HEK293 (cell line): Measurements from ENCODE around the gene TTLL10.

Experiments
- CTCF ChIA-PET: fragments of 350-600 bp; formaldehyde crosslinking; extraction: SDS; loops from one replicate; lab custom pipeline; 2021; ENCODE audit warnings: antibody characterized with exemption; lab: Yijun Ruan, JAX
- POLR2A ChIA-PET: fragments of 300-600 bp; formaldehyde crosslinking; extraction: SDS; loops from one replicate; lab custom pipeline; 2020; ENCODE audit warnings: antibody characterized with exemption, inconsistent platforms; lab: Yijun Ruan, JAX
- H3K27ac ChIP-seq: fragments of 200-500 bp; sonication (Bioruptor generic); 2 replicates; pipeline ENCODE4 v1.5.1; 2014; ENCODE audit warnings: low read depth, low read length, control low read depth, inconsistent platforms; ENCODE audit errors: extremely low read depth
- H3K36me3 ChIP-seq, 2 experiments: fragments of 200-500 bp in 1 of 2; sonication (Bioruptor generic) in 1 of 2; 1 replicate in 1 of 2; 2 replicates in 1 of 2; pipeline ENCODE4 v1.5.1; 2014 to 2017; ENCODE audit warnings: inconsistent platforms in 2 of 2, low read length in 2 of 2; ENCODE audit not compliant: control insufficient read depth in 2 of 2, insufficient read depth in 1 of 2
- H3K4me1 ChIP-seq: fragments of 200-500 bp; sonication (Bioruptor generic); 2 replicates; pipeline ENCODE4 v1.5.1; 2014; ENCODE audit warnings: mild to moderate bottlenecking, low read length, inconsistent platforms; ENCODE audit not compliant: control insufficient read depth, insufficient read depth
- H3K4me3 ChIP-seq: 2 replicates; pipeline ENCODE4 v1.5.1; 2011; ENCODE audit warnings: low read depth, mild to moderate bottlenecking, control low read depth, low read length, moderate library complexity
- H3K9me3 ChIP-seq: fragments of 200-500 bp; sonication (Bioruptor generic); 2 replicates; pipeline ENCODE4 v1.5.1; 2014; ENCODE audit warnings: low read depth, low read length, inconsistent platforms; ENCODE audit not compliant: control insufficient read depth, insufficient read depth
- GLIS1 ChIP-seq: fragments of 450-650 bp; formaldehyde crosslinking; IDR thresholded peaks from 2 replicates; pipeline ENCODE4 v1.5.1; 2016; ENCODE audit warnings: missing biosample characterization, missing genetic modification characterization
- HOXD13 ChIP-seq: sonication (generic); formaldehyde crosslinking; IDR thresholded peaks from 2 replicates; pipeline ENCODE4 v1.8.0; 2022; ENCODE audit warnings: missing genetic modification reagents, borderline replicate concordance
- KLF8 ChIP-seq: fragments of 450-650 bp; formaldehyde crosslinking; IDR thresholded peaks from 2 replicates; pipeline ENCODE4 v1.5.1; 2016; ENCODE audit warnings: missing biosample characterization, missing genetic modification characterization
- OVOL3 ChIP-seq: fragments of 450-650 bp; formaldehyde crosslinking; IDR thresholded peaks from 2 replicates; pipeline ENCODE4 v1.5.1; 2016; ENCODE audit warnings: missing biosample characterization, missing genetic modification characterization
- ZBTB21 ChIP-seq: fragments of 450-650 bp; formaldehyde crosslinking; IDR thresholded peaks from 2 replicates; pipeline ENCODE4 v1.5.1; 2017; ENCODE audit warnings: missing biosample characterization, missing genetic modification characterization
- ZBTB7A ChIP-seq: fragments of 450-650 bp; formaldehyde crosslinking; IDR thresholded peaks from 2 replicates; pipeline ENCODE4 v1.5.1; 2016; ENCODE audit warnings: low read depth, missing biosample characterization, missing genetic modification characterization
- ZFHX2 ChIP-seq: fragments of 450-650 bp; formaldehyde crosslinking; conservative IDR thresholded peaks from 2 replicates; pipeline ENCODE4 v1.5.1; 2016; ENCODE audit warnings: missing biosample characterization, missing genetic modification characterization
- ZFP41 ChIP-seq: fragments of 450-650 bp; formaldehyde crosslinking; IDR thresholded peaks from 2 replicates; pipeline ENCODE4 v1.5.1; 2016; ENCODE audit warnings: missing biosample characterization, missing genetic modification characterization, borderline replicate concordance
- ZNF121 ChIP-seq: fragments of 450-650 bp; formaldehyde crosslinking; IDR thresholded peaks from 2 replicates; pipeline ENCODE4 v1.5.1; 2016; ENCODE audit warnings: missing biosample characterization, missing genetic modification characterization
- ZNF221 ChIP-seq: fragments of 450-650 bp; formaldehyde crosslinking; IDR thresholded peaks from 2 replicates; pipeline ENCODE4 v1.5.1; 2017; ENCODE audit warnings: missing biosample characterization, missing genetic modification characterization, borderline replicate concordance
- ZNF37A ChIP-seq: fragments of 450-650 bp; IDR thresholded peaks from 2 replicates; pipeline ENCODE4 v1.5.1; 2018; ENCODE audit warnings: missing biosample characterization, missing genetic modification characterization
- ZNF404 ChIP-seq: fragments of 450-650 bp; formaldehyde crosslinking; IDR thresholded peaks from 2 replicates; pipeline ENCODE4 v1.5.1; 2017; ENCODE audit warnings: missing biosample characterization, missing genetic modification characterization
- ZNF416 ChIP-seq: fragments of 450-650 bp; formaldehyde crosslinking; IDR thresholded peaks from 2 replicates; pipeline ENCODE4 v1.5.1; 2016; ENCODE audit warnings: missing biosample characterization, missing genetic modification characterization
- ZNF433 ChIP-seq: fragments of 450-650 bp; formaldehyde crosslinking; IDR thresholded peaks from 2 replicates; pipeline ENCODE4 v1.5.1; 2016; ENCODE audit warnings: missing biosample characterization, missing genetic modification characterization, low read depth
- ZNF530 ChIP-seq: fragments of 450-650 bp; formaldehyde crosslinking; IDR thresholded peaks from 2 replicates; pipeline ENCODE4 v1.5.1; 2016; ENCODE audit warnings: low read depth, missing biosample characterization, missing genetic modification characterization
- ZNF561 ChIP-seq: fragments of 450-650 bp; IDR thresholded peaks from 2 replicates; pipeline ENCODE4 v1.5.1; 2018; ENCODE audit warnings: missing biosample characterization, missing genetic modification characterization, borderline replicate concordance
- ZNF776 ChIP-seq: fragments of 450-650 bp; formaldehyde crosslinking; IDR thresholded peaks from 2 replicates; pipeline ENCODE4 v1.5.0; 2017; ENCODE audit warnings: missing biosample characterization, missing genetic modification characterization, borderline replicate concordance
- TF ChIP-seq, protein P1 (sequence below): fragments of 450-650 bp; formaldehyde crosslinking; IDR thresholded peaks from 2 replicates; pipeline ENCODE4 v1.5.1; 2016; ENCODE audit warnings: missing biosample characterization, missing genetic modification characterization

TTLL10 gene

DNA sequence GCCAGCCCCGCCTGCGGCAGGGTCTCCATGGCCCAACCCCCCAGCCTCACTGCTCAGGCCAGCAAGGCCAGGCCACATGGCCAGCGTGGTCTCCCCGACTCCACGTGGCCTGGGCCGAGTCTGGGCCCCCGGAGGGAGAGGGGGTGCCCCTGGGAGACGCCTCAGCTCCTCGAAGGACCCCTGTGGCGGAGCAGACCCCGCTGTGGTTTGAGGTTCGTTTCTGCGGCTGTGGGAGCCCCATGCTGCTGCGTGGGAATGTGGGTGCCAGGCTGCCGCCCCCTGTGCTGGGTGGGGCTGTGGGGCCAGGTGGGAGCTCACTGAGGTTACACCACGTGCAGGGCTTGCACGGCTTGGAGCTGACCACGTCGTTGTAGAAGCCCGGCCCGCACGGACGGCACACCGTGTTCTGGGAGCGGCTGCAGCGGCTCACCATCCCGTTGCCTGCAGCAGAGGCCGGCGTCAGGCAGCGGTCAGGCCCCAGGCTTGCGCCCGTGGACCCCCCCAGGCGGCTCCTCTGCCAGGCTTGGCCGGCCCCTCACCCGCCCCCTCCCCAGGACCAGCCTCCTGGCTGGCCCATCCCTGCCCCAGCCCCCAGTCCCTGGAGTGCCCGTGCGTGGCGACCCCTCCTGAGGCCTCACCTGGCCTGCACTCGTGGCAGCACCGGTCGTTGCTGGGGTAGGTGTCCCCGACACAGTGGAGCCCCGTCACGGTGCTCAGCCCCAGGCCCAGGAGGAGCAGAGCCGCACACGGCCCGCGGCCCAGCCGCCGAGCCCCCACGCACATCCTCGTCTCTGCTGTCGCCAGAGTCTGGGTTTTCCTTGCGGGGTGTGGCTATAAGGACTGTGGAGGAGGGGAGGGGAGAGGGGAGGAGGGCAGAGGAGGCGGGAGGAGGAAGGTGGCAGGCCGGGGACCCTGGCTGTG lies 39.9 kb downstream of the TTLL10 start, which contains the start of gene TNFRSF4:
TSS of gene TNFRSF4 (minus strand) at position 809 of the 921 bp plus-strand sequence. CDS start at position 783, 26 bp downstream.
- H3K4me1 ChIP-seq: no peaks in the 10 kb centered on the region
- POLR2A ChIA-PET: no interaction called here
- TF ChIP-seq ZFHX2 (tag by site-specific recombination) (peak; percentile 35), ZNF121 (no peak), ZNF221 (tag by site-specific recombination) (no peak), ZBTB7A (0 out of 2 replicates have a peak, but pooled peaks have one; percentile 60), ZBTB21 (tag by site-specific recombination) (no peak)
- TF ChIP-seq, all 188 proteins: peak for 2
- CTCF ChIA-PET: interaction anchor here (0.7 kb wide), 1 partner anchor 282 kb away, joined by 4 read pairs; no protein-coding TSS in a partner anchor
- H3K9me3 ChIP-seq: no peaks in the 10 kb centered on the region
- H3K4me3 ChIP-seq: no peak within 1 kb of the TSS
- no peak within 1 kb of the TSS for H3K27ac ChIP-seq
- H3K36me3 ChIP-seq: peaks cover 0 to 34% of the 10 kb centered on the region in 2 experiments; a peak in 1 of 3 replicates

DNA sequence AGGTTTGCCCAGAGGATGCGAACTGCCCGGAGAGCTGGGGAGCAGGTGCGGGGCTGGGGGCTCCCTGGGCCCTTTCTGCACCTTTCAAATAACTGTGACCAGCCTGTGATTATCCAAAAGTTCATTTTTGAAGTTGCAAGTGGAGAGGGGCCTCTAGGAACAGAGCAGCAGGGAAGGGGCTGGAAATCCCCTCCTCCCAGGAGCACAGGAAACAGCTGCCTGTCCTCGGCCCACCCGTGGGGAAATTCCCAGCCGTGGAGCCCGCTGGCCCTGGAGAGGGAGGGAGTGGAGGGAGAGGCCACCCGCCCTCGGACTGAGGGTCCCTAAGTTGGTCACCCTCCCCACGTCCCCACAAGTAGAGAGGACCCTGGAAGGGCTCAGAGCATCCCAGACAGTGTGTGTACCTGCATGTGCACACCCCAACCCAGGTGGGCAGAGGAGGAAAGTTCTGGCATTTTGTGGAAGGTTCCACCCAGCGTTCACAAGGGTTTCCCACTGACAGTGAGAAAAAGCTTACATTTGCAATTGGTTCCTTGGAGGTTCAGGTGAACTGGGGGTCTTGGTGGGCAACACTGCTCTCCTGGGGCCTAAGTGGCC lies 41.5 kb downstream of the TTLL10 start:
- Histone ChIP-seq H3K36me3 (peaks cover 0 to 49% of the 10 kb centered on the region in 2 experiments; a peak in 1 of 3 replicates), H3K4me3 (no peak overlapping the region), H3K9me3 (no peaks in the 10 kb centered on the region), H3K27ac (no peak overlapping the region), H3K4me1 (no peaks in the 10 kb centered on the region)
- ChIA-PET POLR2A (interaction anchor here (1.1 to 1.5 kb wide), 2 partner anchors 11 to 17 kb away, joined by 3 to 4 read pairs; no protein-coding TSS in a partner anchor), CTCF (interaction anchor here (0.6 kb wide), 1 partner anchor 53 kb away, joined by 3 read pairs; no protein-coding TSS in a partner anchor)
- TF ChIP-seq GLIS1 (tag by site-specific recombination) (no peak), ZNF530 (no peak), ZNF416 (tag by site-specific recombination) (no peak), ZNF561 (no peak), ZNF404 (tag by site-specific recombination) (no peak), ZNF433 (tag by site-specific recombination) (no peak), OVOL3 (tag by site-specific recombination) (no peak), KLF8 (tag by site-specific recombination) (0 out of 2 replicates have a peak, but pooled peaks have one; percentile 9), ZFP41 (tag by site-specific recombination) (no peak), ZNF37A (tag by site-specific recombination) (no peak), ZNF776 (tag by site-specific recombination) (no peak), HOXD13 (CRISPR knock-in tag) (no peak)
- TF ChIP-seq, protein P1, sequence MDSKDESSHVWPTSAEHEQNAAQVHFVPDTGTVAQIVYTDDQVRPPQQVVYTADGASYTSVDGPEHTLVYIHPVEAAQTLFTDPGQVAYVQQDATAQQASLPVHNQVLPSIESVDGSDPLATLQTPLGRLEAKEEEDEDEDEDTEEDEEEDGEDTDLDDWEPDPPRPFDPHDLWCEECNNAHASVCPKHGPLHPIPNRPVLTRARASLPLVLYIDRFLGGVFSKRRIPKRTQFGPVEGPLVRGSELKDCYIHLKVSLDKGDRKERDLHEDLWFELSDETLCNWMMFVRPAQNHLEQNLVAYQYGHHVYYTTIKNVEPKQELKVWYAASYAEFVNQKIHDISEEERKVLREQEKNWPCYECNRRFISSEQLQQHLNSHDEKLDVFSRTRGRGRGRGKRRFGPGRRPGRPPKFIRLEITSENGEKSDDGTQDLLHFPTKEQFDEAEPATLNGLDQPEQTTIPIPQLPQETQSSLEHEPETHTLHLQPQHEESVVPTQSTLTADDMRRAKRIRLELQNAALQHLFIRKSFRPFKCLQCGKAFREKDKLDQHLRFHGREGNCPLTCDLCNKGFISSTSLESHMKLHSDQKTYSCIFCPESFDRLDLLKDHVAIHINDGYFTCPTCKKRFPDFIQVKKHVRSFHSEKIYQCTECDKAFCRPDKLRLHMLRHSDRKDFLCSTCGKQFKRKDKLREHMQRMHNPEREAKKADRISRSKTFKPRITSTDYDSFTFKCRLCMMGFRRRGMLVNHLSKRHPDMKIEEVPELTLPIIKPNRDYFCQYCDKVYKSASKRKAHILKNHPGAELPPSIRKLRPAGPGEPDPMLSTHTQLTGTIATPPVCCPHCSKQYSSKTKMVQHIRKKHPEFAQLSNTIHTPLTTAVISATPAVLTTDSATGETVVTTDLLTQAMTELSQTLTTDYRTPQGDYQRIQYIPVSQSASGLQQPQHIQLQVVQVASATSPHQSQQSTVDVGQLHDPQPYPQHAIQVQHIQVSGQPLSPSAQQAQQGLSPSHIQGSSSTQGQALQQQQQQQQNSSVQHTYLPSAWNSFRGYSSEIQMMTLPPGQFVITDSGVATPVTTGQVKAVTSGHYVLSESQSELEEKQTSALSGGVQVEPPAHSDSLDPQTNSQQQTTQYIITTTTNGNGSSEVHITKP (tag by site-specific recombination): peak; percentile 72
